T1000 (cell line): Measurements from ENCODE around the gene FBXL3.
"Not testable (repeated sequence)": the region's sequence is repeated elsewhere in the genome, so short reads cannot be mapped to it uniquely, and the experiment has no call there.

Experiments
- DNase-seq: peaks from one replicate; lab custom pipeline; 2025; ENCODE audit warnings: mixed read lengths; lab: John Stamatoyannopoulos, UW

FBXL3 gene

GRCh38 chr13:76983676-76984075 is 43.3 kb downstream of the FBXL3 start:
- DNase-seq = no peak

GRCh38 chr13:76982061-76982460 is 44.9 kb downstream of the FBXL3 start:
- DNase-seq = no peak

DNA sequence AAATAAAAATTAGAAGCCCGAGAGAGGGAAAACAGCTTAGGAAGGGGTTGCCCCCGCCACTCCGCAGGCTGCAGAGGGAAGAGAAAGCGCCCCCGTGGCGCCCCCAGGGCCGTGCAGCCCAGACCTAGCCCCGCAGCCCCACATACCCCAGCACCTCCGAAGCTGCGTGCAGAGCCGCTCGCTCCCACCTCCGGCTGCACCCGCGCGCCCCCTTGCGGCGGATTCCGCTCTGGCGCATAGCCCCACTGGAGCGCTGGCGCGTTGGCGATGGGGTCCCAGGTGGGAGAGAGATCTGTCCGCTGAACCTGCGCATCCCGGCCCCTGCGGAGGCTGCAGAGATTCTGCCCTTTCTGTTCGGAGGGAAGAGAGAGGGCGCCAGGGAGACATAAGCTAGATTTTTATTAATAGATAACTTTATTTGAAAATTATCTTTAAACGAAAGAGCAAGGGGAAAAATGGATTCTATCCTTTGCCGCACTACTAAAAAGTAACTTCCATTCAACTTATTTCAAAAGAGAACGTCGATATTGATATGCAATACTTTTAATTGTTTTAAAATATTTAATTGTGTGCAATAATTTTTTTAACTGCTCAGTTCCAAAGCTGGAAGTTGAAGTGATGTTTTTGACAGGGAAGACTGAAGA is 46.8 kb downstream of the FBXL3 start:
- peak; percentile 5 for DNase-seq

- DNase-seq = no peak
Observed at GRCh38 chr13:76976929-76977328, 50.0 kb downstream of the FBXL3 start.

DNA sequence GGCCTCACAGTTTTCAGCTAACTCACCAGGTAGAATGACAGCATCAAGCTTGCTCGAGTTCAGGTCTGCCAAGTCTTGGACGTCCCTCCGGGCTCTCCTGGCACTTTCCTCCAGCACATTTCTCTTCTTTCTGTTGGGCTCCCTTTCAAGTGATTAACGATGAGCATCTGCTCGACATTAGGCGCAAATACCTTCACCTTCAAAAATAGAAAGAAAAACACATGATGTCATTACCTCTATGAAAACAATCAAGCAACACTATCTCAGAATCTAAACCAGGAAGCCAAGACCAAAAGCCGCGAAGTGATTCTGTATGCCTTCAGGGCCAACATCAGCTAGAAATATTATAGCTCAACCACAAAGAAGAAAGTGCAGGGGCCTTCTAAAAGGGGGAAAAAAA is 50.5 kb downstream of the FBXL3 start:
- DNase-seq = no peak

DNA sequence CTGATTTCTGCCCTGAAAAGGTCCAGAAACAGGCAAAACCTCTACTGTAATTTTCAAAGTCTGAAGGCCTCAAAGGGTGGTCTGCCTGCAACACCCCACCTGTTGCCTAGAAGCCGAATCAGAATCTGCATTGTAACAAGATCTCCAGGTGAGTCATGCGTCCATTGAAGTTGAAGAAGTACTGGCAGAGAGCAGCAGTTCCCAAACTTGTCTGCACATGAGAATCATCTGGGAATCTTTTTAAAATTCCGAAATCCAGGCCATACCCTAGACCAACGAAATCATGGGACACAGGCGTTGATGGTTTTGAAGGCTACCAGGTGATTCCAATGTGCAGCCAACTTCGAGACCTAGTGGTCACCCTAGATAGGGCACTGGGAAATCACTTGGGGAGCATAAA is 51.1 kb downstream of the FBXL3 start:
- no peak for DNase-seq

DNA sequence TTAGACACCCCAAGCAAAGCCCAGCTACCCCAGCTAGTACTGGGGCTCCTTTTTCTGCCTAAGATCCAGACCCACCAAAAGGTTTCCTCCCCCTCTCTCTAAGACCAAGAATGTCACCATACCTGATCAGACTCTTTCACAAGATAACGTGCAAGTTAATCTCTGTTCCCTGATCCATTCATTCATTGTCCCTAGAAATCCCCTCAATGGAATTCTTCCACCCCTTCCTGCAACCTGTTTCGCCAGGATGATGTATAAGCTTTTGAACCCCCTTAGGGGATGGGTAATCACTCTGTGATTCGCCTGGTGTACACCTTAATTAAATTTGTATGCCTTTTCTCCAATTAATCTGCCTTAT is 52.4 kb downstream of the FBXL3 start:
- DNase-seq = no peak

- no peak for DNase-seq
Observed at GRCh38 chr13:76973920-76974617, 52.9 kb downstream of the FBXL3 start.

DNA sequence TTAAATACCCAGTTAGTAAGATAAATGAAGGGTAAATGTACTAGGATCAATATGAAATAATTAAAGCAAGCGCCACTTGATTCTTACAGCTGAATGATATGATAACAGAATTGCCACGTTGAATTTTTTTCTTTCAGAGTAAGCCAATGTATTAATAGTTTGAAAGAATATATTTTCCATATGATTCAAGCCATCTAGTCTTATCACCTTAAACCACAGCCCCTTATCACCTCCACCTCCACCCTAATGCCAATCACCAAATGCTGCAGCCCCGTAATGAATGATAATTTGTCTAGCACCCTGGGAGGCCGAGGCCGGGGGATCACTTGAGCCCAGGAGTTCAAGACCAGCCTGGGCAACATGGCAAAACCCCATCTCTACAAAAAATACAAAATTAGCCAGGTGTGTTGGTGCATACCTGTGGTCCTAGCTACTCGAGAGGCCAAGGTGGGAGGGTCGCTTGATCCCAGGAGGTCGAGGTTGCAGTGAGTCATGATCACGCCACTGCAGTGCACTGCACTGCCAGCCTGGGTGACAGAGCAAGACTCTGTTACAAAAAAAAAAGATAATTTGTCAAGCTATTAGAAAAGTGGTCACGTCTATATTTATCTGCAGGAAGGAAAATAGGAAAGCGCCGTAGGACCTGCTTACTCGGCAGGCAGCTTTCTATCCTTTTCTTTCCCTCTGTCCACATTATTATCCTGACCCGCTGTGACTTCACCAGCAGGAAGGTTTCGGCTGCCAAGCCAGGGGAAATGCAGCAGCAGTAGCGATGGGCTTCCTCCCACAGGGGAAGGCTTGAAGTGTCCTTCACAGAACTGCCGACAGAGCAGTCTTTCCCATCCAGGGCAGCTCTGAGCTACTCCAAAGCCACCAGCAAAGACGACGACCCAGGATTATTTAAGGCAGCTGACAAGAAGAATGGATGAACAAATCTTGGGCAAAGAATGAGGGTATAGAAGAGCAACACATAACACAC is 54.8 kb downstream of the FBXL3 start:
- no peak for DNase-seq

GRCh38 chr13:76971215-76971614 is 55.7 kb downstream of the FBXL3 start:
- no peak for DNase-seq

DNA sequence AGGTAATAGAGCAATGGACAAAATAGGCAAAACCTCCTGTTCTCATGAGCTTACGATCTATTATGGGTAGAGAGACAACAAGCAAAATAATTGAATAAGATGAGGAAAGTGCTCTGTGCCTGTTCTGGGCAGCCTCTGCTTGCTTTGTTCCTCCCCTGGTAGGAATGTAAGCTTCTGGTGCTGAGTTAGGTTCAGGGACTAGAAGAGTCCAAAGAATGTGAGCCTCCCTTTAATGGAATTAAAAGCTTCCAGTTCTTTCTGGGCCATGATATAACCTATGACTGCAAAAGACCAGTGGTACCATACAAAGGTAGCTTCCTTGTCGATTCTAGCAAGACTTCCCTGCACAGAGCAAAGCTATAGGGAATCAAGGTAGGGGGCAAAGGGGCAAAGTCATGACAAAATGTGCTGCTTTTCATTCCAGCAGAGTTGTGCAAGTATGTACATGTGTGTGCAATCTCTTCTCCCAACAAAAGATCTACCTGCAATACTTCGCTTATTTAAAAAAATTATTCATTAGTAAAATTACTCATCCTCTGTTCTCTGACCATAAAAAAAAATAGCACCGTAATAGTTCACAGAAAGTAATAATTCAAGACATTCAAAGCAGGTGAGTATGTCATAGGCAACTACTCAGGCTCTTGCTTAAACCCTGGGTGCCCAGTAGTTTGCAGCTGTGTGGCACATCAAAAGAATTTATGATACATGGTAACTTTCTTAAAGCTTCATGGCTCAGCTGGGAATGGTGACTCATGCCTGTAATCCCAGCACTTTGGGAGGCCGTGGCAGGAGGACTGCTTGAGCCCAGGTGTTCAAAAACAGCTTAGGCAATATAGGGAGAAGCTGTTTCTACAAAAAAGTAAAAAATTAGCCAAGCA is 57.2 kb downstream of the FBXL3 start:
- DNase-seq = no peak

DNA sequence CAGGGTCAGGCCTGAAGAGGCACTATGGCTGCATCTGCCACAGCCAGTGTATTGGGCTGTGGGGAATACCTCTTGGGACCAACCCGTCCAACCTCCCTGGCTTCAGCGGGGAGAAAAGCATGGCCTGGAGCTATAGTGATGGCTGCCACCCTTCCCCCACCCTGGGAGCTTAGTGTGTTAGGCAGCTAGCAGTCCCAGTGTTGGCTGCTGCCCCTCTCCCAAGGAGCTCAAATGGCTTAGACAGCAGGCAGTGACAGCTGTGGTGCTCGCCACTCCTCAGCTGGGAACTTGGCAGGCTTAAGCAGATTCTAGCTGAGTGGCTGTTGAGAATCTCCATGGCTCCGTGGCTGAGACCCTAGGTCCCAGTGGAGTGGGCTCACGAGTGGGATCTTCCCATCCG is 58.9 kb downstream of the FBXL3 start:
- DNase-seq = no peak

DNA sequence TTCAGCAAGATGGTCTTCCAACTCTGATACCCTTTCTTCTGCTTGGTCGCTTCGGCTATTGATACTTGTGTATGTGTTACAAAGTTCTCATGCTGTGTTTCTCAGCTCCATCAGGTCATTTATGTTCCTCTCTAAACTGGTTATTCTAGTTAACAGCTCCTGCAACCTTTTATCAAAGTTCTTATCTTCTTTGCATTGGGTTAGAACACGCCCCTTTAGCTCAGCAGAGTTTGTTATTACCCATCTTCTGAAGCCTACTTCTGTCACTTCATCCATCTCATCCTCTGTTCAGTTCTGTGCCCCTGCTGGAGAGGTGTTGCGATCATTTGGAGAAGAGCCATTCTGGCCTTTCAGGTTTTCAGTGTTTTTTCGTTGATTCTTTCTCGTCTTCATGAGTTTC is 59.9 kb downstream of the FBXL3 start:
- no peak for DNase-seq

DNA sequence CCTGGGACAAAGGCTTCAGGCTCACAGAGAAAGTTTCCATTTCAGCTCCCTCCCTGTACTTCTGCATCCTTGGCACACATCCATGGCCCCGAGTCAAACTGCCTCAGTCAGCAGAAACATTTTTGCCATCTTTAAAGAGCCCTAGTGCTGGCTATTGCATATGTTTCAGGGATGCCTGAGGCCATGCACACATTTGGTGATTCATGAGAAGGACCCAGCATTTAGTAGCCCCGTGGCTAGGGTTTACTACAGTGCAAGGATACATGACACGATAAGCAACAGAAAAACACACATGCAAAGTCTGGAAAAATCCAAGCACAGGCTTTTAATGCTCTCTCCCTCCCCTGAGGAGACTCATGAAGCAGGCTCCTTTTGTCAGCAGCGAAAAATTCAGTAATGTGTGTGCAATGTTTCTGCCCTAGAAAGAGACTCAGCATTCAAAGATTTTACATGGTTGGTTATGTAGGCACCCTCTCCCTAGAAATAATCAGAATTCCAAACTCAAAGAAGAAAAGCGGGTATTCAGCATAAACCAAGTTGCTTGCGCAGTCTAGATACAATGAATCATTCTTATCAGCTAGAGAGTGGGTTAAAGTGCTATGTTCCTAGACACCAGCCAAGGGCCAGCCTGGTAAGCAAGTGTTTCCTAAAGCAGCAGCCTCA is 61.1 kb downstream of the FBXL3 start:
- DNase-seq = peak; percentile 9

GRCh38 chr13:76959734-76960133 is 67.2 kb downstream of the FBXL3 start:
- DNase-seq = not testable (repeated sequence)

GRCh38 chr13:76958841-76959432 is 68.0 kb downstream of the FBXL3 start:
- DNase-seq = no peak

- no peak for DNase-seq
Observed at GRCh38 chr13:76955661-76956060, 71.3 kb downstream of the FBXL3 start.
